ENCODE results near the gene RALGAPA2. TPM values are rescaled to one million over a fixed set of nuclear protein-coding genes. Genes with fewer than 3 reads are reported as not detected.

The RALGAPA2 gene
- total and polyA plus RNA-seq, 2 experiments from 2014 or later: 13.1 to 43.4 TPM

- Histone ChIP-seq H2AFZ (peak overlapping the region; percentile 95), H3K27ac (ENCODE audit: low read depth) (no peak overlapping the region), H4K20me1 (replicated peaks; ENCODE audit: insufficient read depth) (no peaks in the 10 kb centered on the region), H3K36me3 (ENCODE audit: insufficient read depth) (no peaks in the 10 kb centered on the region), H3K79me2 (replicated peaks; ENCODE audit: insufficient read depth) (no peaks in the 10 kb centered on the region), H3K27me3 (ENCODE audit: insufficient read depth) (no peaks in the 10 kb centered on the region), H3K4me3 (no peak overlapping the region), H3F3A (replicated peaks; ENCODE audit: low read depth) (no peaks in the 10 kb centered on the region), H3K4me2 (no peak overlapping the region), H3K4me1 (ENCODE audit: insufficient read depth) (no peaks in the 10 kb centered on the region), H3K9me2 (ENCODE audit: insufficient read depth) (no peaks in the 10 kb centered on the region)
- peak; percentile 36 to 47 for TF ChIP-seq CTCF (conservative IDR thresholded peaks at IDR 0.05; ENCODE audit: low read depth in 2 of 2)
- TF ChIP-seq STAT1 (IDR thresholded peaks at IDR 0.05; ENCODE audit: unreplicated experiment): no peak
- no peak for TF ChIP-seq ZNF462 (CRISPR knock-in tag; IDR thresholded peaks at IDR 0.05)
- H3K4me3 Mint-ChIP-seq: no peak overlapping the region
- H3K27ac Mint-ChIP-seq: peak overlapping the region; percentile 17; the same call in 1 of the 2 replicates
- H3K36me3 Mint-ChIP-seq (ENCODE audit: low read depth): no peaks in the 10 kb centered on the region
- no peaks in the 10 kb centered on the region for H3K27me3 Mint-ChIP-seq (ENCODE audit: insufficient read depth, low read depth, poor library complexity)
- no peak for DNase-seq (ENCODE audit: low spot score)
- H3K4me1 Mint-ChIP-seq: 0 out of 3 replicates have a peak, but pooled peaks cover 3% of the 10 kb centered on the region
- ATAC-seq: no peak
- H3K9me3 Mint-ChIP-seq: no peaks in the 10 kb centered on the region
These were observed 9.0 kb upstream of the RALGAPA2 start for GRCh38 chr20:20721489-20721888.

- H3K9me3 Mint-ChIP-seq: no peaks in the 10 kb centered on the region
- H3K36me3 ChIP-seq (ENCODE audit: insufficient read depth): no peaks in the 10 kb centered on the region
- H3K4me3 Mint-ChIP-seq: no peak overlapping the region
- H3K4me2 ChIP-seq: no peak overlapping the region
- no peaks in the 10 kb centered on the region for H3K9me2 ChIP-seq (ENCODE audit: insufficient read depth)
- H3K79me2 ChIP-seq (replicated peaks; ENCODE audit: insufficient read depth): no peaks in the 10 kb centered on the region
- no peaks in the 10 kb centered on the region for H3K27me3 Mint-ChIP-seq (ENCODE audit: insufficient read depth, low read depth, poor library complexity)
- ATAC-seq (no peak), DNase-seq (ENCODE audit: low spot score) (no peak)
- H3K27ac Mint-ChIP-seq: no peak overlapping the region
- H2AFZ ChIP-seq: no peak overlapping the region
- H3K4me1 ChIP-seq (ENCODE audit: insufficient read depth): no peaks in the 10 kb centered on the region
- no peaks in the 10 kb centered on the region for H3K27me3 ChIP-seq (ENCODE audit: insufficient read depth)
- no peaks in the 10 kb centered on the region for H3F3A ChIP-seq (replicated peaks; ENCODE audit: low read depth)
- H3K4me1 Mint-ChIP-seq: 0 out of 3 replicates have a peak, but pooled peaks cover 3% of the 10 kb centered on the region
- no peak overlapping the region for H3K4me3 ChIP-seq
- H3K27ac ChIP-seq (ENCODE audit: low read depth): no peak overlapping the region
- no peaks in the 10 kb centered on the region for H4K20me1 ChIP-seq (replicated peaks; ENCODE audit: insufficient read depth)
- H3K36me3 Mint-ChIP-seq (ENCODE audit: low read depth): no peaks in the 10 kb centered on the region
- TF ChIP-seq JUNB (IDR thresholded peaks at IDR 0.05; ENCODE audit: unreplicated experiment): no peak
- TF ChIP-seq EZH2phosphoT487 (IDR thresholded peaks at IDR 0.05; ENCODE audit: unreplicated experiment): no peak
- no peak for TF ChIP-seq ETS1 (IDR thresholded peaks at IDR 0.05)
- TF ChIP-seq EZH2 (IDR thresholded peaks at IDR 0.05; ENCODE audit: low read depth, unreplicated experiment): no peak
- no peak for TF ChIP-seq REST (IDR thresholded peaks at IDR 0.05; ENCODE audit: unreplicated experiment)
These were observed 7.7 kb upstream of the RALGAPA2 start for GRCh38 chr20:20720158-20720557.
